ENCODE results near the gene AKIRIN1.

- TF ChIP-seq GATA3 (IDR thresholded peaks at IDR 0.05; ENCODE audit: low read depth, low read length) (no peak), GATA2 (IDR thresholded peaks at IDR 0.05; ENCODE audit: low read depth, low read length) (no peak)
These were observed 35.2 kb downstream of the AKIRIN1 start, which contains the start of gene NDUFS5 for GRCh38 chr1:39026051-39026865.

All from SH-SY5Y (cell line).